Spleen (tissue), 11 donors: ENCODE data around the gene TRNP1. TPM values are rescaled to one million over a fixed set of nuclear protein-coding genes. Genes with fewer than 3 reads are reported as not detected.
"Not testable (repeated sequence)": the region's sequence is repeated elsewhere in the genome, so short reads cannot be mapped to it uniquely, and the experiment has no call there.

Experiments used
- DNase-seq: peaks from one replicate; pipeline ENCODE4 v3.0.0-alpha.2; 2020
- H3K27ac ChIP-seq, 8 donors: fragments of 200-600 bp; sonication (generic) in 7 of 8; 1 replicate in 4 of 8; 2 replicates in 4 of 8; pipeline versions ENCODE4 v1.5.0 to v1.8.0; 2016 to 2021; ENCODE audit warnings: inconsistent platforms in 4 of 8, mild to moderate bottlenecking in 4 of 8, moderate library complexity in 1 of 8
- H3K27me3 ChIP-seq, 7 donors: fragments of 200-600 bp; sonication (generic) in 6 of 7; replicated peaks in 1 of 7; 1 replicate in 4 of 7; 2 replicates in 3 of 7; pipeline versions ENCODE4 v1.5.0 to v1.8.0; 2016 to 2021; ENCODE audit warnings: inconsistent platforms in 3 of 7, mild to moderate bottlenecking in 1 of 7
- H3K36me3 ChIP-seq, 6 donors: fragments of 200-600 bp; sonication (generic) in 5 of 6; 1 replicate in 4 of 6; 2 replicates in 2 of 6; pipeline versions ENCODE4 v1.5.0 to v1.8.0; 2016 to 2021; ENCODE audit warnings: inconsistent platforms in 2 of 6
- H3K4me1 ChIP-seq, 6 donors: fragments of 200-600 bp; sonication (generic) in 5 of 6; 1 replicate in 3 of 6; 2 replicates in 3 of 6; pipeline versions ENCODE4 v1.5.0 to v1.8.0; 2016 to 2021; ENCODE audit warnings: inconsistent platforms in 3 of 6
- H3K4me3 ChIP-seq, 8 donors: fragments of 200-600 bp; sonication (generic) in 7 of 8; 1 replicate in 4 of 8; 2 replicates in 4 of 8; pipeline versions ENCODE4 v1.5.0 to v1.8.0; 2016 to 2021; ENCODE audit warnings: inconsistent platforms in 4 of 8, mild to moderate bottlenecking in 4 of 8, moderate library complexity in 2 of 8
- H3K9me3 ChIP-seq, 8 donors: fragments of 200-600 bp; sonication (generic) in 7 of 8; 1 replicate in 4 of 8; 2 replicates in 4 of 8; pipeline versions ENCODE4 v1.5.0 to v1.8.0; 2016 to 2021; ENCODE audit warnings: inconsistent platforms in 4 of 8
- POLR2A ChIP-seq, 3 donors: fragments of 450-650 bp; IDR thresholded peaks; one replicate each; pipeline ENCODE4 v1.5.1; 2017; ENCODE audit warnings: antibody characterized with exemption in 3 of 3, mild to moderate bottlenecking in 1 of 3
- POLR2AphosphoS5 ChIP-seq, 3 donors: sonication (generic); formaldehyde crosslinking; IDR thresholded peaks; one replicate each; pipeline ENCODE4 v1.5.1; 2017; ENCODE audit warnings: antibody characterized with exemption in 3 of 3
- WGBS, 5 donors: extraction: QIAGEN DNeasy Blood & Tissue Kit in 3 of 5; methylation state at CpG; one replicate each; pipeline versions ENCODE4 v1.1.5 to v1.1.7; 2013 to 2018; 5-methylcytosine and 5-hydroxymethylcytosine counted together
- intact Hi-C: fragments of 100-400 bp; cut with DNase I; formaldehyde crosslinking; loops from one replicate; pipeline ENCODE4 v1.15.0; 2023; ENCODE audit warnings: low total_unique reads
- polyA plus RNA-seq, 3 donors: library from polyadenylated mRNA; stranded (reverse); fragments of 200-250 nt; gene quantifications; one replicate each; pipeline ENCODE4 v1.2.1, GENCODE V29; 2013
- total RNA-seq, 7 donors: library from RNA; depleted of rRNA in 3 of 7; stranded (reverse); fragments of >200 nt in 3 of 7; fragmentation: NEBNext Ultra II Directional in 4 of 7; extraction: Animal tissue kit (Norgen Biotek cat#: 25700) in 4 of 7; gene quantifications; one replicate each; pipeline versions ENCODE4 v1.1.0 to v1.2.1, GENCODE V29; 2016 to 2021
- TF ChIP-seq, protein P1 (sequence below), 11 experiments: fragments of 200-600 bp in 7 of 11; fragments of 450-650 bp in 4 of 11; sonication (generic) in 4 of 11; IDR thresholded peaks in 8 of 11; conservative IDR thresholded peaks in 3 of 11; 1 replicate in 7 of 11; 2 replicates in 4 of 11; pipeline versions ENCODE4 v1.4.0 to v1.8.0; 2016 to 2021; ENCODE audit warnings: antibody characterized with exemption in 11 of 11, inconsistent platforms in 4 of 11, mild to moderate bottlenecking in 1 of 11
- donor health status: healthy with polysubstance abuse.
- donor health status: DM: no; HTN: no; CAD: no; lungs with moderate emphysema.
- donor health status: DM: no; HTN: no; CAD: no.
- donor health status: Bipolar disorder and iron deficiency.
- donor health status: healthy.
- donor health status: DM: no; HTN: no; CAD: no.
- donor health status: DM: yes; HTN: yes; CAD: no.

TRNP1 gene
- total and polyA plus RNA-seq, 10 donors: 3.1 to 18.1 (median 6.5) TPM

DNA sequence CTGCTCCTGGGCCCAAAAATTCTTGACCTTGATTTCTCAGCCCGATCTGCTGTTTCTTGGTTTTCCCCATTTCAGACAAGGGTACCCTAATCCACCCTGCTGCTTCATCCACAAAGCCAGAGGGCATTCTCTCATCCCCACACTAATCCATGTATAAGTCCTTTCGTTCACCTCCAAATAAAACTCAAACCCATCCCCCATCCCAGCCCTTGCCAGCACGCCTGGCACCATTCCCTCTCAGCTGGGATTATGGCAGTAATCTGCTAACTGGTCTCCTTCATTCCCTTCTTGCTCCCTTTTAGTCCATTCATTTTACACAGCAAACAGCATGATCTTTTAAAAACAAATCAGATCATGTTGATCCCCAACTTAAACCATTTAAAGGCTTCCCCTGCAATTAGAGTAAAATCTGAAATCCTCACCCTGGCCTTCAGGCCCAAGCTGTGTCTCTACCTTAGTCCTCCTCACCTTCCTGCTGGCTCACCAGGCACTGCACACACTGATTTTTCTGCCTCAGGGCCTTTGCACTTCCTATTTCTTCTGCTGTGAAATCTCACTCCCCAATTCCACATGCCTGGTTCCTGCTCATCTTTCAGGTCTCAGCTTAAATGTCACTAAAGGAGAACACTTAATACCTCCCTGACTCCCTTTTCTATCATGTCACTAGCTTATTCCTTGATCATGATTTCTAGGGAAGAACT is 12.2 kb upstream of the TRNP1 start:
- no peaks in the 10 kb centered on the region for H3K36me3 ChIP-seq
- TF ChIP-seq POLR2AphosphoS5 (IDR thresholded peaks at IDR 0.05) (no peak), POLR2A (IDR thresholded peaks at IDR 0.05) (no peak)
- TF ChIP-seq, protein P1, sequence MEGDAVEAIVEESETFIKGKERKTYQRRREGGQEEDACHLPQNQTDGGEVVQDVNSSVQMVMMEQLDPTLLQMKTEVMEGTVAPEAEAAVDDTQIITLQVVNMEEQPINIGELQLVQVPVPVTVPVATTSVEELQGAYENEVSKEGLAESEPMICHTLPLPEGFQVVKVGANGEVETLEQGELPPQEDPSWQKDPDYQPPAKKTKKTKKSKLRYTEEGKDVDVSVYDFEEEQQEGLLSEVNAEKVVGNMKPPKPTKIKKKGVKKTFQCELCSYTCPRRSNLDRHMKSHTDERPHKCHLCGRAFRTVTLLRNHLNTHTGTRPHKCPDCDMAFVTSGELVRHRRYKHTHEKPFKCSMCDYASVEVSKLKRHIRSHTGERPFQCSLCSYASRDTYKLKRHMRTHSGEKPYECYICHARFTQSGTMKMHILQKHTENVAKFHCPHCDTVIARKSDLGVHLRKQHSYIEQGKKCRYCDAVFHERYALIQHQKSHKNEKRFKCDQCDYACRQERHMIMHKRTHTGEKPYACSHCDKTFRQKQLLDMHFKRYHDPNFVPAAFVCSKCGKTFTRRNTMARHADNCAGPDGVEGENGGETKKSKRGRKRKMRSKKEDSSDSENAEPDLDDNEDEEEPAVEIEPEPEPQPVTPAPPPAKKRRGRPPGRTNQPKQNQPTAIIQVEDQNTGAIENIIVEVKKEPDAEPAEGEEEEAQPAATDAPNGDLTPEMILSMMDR (IDR thresholded peaks at IDR 0.05 in 8 of 11, conservative IDR thresholded peaks at IDR 0.05 in 3 of 11): no peak
- WGBS, 5 donors: 77 to 94% (median 82%) methylated on average over 3 of the region's 3 CpGs
- H3K27me3 ChIP-seq: peaks cover 0 to 28% (median 0%) of the 10 kb centered on the region in 7 donors
- H3K27ac ChIP-seq: no peak overlapping the region
- DNase-seq: no peak
- H3K4me1 ChIP-seq: no peaks in the 10 kb centered on the region
- H3K4me3 ChIP-seq: no peak overlapping the region
- intact Hi-C loops: no loop called here
- H3K9me3 ChIP-seq: no peaks in the 10 kb centered on the region

DNA sequence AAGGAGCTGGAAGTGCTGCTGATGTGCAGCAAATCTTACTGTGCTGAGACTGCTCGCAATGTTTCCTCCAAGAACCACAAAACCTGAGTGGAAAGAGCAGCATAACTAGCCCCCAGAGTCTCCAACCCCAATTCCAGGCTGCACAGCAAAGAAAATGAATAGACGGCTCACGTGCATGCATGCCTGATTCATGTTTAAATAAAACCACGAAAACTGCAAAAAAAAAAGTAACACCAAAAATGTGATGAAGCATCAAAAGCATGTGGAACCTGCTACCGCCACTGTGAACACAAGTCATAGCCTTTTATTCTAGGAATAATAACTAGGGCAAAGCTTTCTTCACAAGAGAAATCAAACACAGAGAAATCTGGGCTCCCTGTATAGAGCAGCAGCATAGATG is 9.6 kb upstream of the TRNP1 start:
- H3K36me3 ChIP-seq: no peaks in the 10 kb centered on the region
- DNase-seq: no peak
- intact Hi-C loops: no loop called here
- TF ChIP-seq POLR2AphosphoS5 (IDR thresholded peaks at IDR 0.05) (no peak), POLR2A (IDR thresholded peaks at IDR 0.05) (no peak)
- TF ChIP-seq, protein P1 (IDR thresholded peaks at IDR 0.05 in 8 of 11, conservative IDR thresholded peaks at IDR 0.05 in 3 of 11): no peak
- no peak overlapping the region for H3K4me3 ChIP-seq
- WGBS, 5 donors: 39 to 60% (median 50%) methylated on average over 5 of the region's 5 CpGs
- no peaks in the 10 kb centered on the region for H3K9me3 ChIP-seq
- H3K4me1 ChIP-seq: no peaks in the 10 kb centered on the region
- H3K27me3 ChIP-seq: peaks cover 0 to 44% (median 0%) of the 10 kb centered on the region in 7 donors
- no peak overlapping the region for H3K27ac ChIP-seq

GRCh38 chr1:26984291-26984690 is 9.2 kb upstream of the TRNP1 start:
- no peak for DNase-seq
- Histone ChIP-seq H3K4me3 (no peak overlapping the region), H3K4me1 (no peaks in the 10 kb centered on the region), H3K9me3 (no peaks in the 10 kb centered on the region), H3K27me3 (peaks cover 0 to 45% (median 0%) of the 10 kb centered on the region in 7 donors), H3K27ac (no peak overlapping the region), H3K36me3 (no peaks in the 10 kb centered on the region)
- TF ChIP-seq POLR2AphosphoS5 (IDR thresholded peaks at IDR 0.05) (no peak), POLR2A (IDR thresholded peaks at IDR 0.05) (no peak)
- TF ChIP-seq, protein P1 (IDR thresholded peaks at IDR 0.05 in 8 of 11, conservative IDR thresholded peaks at IDR 0.05 in 3 of 11): no peak
- 76 to 86% (median 83%) methylated on average over 8 of the region's 8 CpGs for WGBS, 5 donors
- intact Hi-C loops: no loop called here

DNA sequence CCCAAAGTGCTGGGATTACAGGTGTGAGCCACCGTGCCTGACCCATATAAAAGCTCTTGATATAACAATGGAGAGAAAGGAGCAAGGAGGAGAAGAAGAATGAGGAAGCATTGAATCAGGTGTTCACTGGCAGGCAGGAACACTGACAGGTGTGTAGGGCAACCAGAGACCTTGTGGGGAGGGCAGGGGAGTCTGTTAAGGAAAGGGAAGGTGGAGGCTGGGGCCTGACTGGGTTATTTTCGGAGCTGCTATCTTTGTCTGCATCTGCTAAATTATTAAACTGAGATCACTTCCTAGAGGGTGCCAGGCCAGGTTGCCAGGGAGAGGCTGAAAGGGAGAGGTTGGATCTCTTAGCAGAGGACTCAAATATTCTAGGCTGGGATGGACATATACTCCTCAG is 6.8 kb upstream of the TRNP1 start:
- no peak overlapping the region for H3K4me3 ChIP-seq
- intact Hi-C loops: no loop called here
- DNase-seq: no peak
- peaks cover 0 to 3% (median 0%) of the 10 kb centered on the region in 6 donors for H3K4me1 ChIP-seq
- H3K27me3 ChIP-seq: peaks cover 0 to 61% (median under 1%) of the 10 kb centered on the region in 7 donors
- H3K9me3 ChIP-seq: no peaks in the 10 kb centered on the region
- TF ChIP-seq POLR2AphosphoS5 (IDR thresholded peaks at IDR 0.05) (no peak), POLR2A (IDR thresholded peaks at IDR 0.05) (no peak)
- TF ChIP-seq, protein P1 (IDR thresholded peaks at IDR 0.05 in 8 of 11, conservative IDR thresholded peaks at IDR 0.05 in 3 of 11): no peak
- WGBS, 5 donors: 46 to 62% (median 56%) methylated on average over 2 of the region's 2 CpGs
- no peaks in the 10 kb centered on the region for H3K36me3 ChIP-seq
- no peak overlapping the region for H3K27ac ChIP-seq

- WGBS, 5 donors: 71 to 80% (median 77%) methylated on average over 12 of the region's 12 CpGs
- H3K27ac ChIP-seq, H3K9me3 ChIP-seq, intact Hi-C loops, H3K4me3 ChIP-seq, H3K36me3 ChIP-seq, DNase-seq: not testable (repeated sequence)
- peaks cover 7 to 26% (median 12%) of the 10 kb centered on the region in 6 donors for H3K4me1 ChIP-seq
- peaks cover 0 to 70% (median 21%) of the 10 kb centered on the region in 7 donors for H3K27me3 ChIP-seq
Measured at GRCh38 chr1:26989403-26990109, 3.9 kb upstream of the TRNP1 start.
